ENCODE data around the gene HOOK2. TPM values are rescaled to one million over a fixed set of nuclear protein-coding genes. Genes with fewer than 3 reads are reported as not detected.

The HOOK2 gene
- total RNA-seq, 4 donors from 2014 or later = 13.5 to 24.1 (median 14.6) TPM

DNA sequence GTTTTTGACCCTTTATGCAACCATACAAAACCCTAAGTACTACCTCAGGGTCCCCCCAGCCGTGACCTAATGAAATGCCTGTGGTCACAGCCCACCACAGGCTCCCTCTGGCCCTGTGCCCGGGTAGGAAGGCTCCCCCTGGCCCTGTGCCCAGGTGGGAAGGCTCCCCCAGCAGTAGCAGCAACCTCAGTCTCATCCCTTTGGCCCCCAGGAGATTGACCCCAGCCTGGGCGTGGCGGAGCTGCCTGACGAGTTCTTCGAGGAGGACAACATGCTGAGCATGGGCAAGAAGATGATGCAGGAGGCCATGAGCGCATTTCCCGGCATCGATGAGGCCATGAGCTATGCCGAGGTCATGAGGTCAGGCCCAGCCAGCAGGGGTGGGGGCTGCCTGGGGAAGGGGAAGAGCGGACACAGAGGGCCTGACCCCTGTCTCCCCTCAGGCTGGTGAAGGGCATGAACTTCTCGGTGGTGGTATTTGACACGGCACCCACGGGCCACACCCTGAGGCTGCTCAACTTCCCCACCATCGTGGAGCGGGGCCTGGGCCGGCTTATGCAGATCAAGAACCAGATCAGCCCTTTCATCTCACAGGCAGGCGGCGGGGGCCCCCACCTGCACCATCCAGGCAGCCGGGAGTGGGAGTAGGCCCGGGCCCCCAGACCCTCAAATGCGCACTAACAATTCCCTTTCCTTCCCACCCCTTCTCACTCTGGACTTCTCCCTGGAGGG, 30.0 kb downstream of the HOOK2 start:
- peaks cover 0 to 85% of the 10 kb centered on the region in 2 donors for H3K36me3 ChIP-seq
- WGBS, 2 donors (ENCODE audit: low coverage in 1 of 2) = 69% methylated on average over 2 of the region's 22 CpGs; no CpG with 5 or more reads in 1 of the 2 donors
- ATAC-seq = no peak

DNA sequence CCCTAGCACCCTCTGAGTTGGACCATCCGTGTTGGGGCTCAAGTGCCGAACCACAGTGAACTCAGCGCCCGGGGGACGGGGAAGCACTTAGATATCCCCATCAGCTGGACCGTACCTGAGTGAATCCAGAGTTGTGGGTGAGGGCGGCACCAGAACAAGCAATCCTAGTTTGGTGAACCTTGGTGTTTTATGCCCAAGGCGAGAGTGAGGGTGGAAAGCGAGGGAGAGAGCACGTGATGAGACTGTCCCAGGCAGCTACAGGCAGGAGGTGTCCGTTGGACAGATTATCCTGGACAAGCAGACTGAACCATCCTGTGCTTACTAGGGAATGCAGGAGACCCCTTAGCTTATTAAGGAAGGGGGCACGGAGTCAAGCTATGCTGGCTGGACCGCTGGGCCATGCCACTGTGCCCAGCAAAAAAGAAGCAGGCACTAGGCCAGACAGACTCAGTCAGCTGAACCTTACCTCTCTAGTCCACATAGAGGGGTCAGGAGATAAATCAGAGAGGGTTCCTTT, 37.5 kb downstream of the HOOK2 start:
- H3K27me3 ChIP-seq = no peaks in the 10 kb centered on the region
- no peak for ATAC-seq
- H3K36me3 ChIP-seq = peaks cover 0 to 46% of the 10 kb centered on the region in 2 donors
- H3K9me3 ChIP-seq = no peaks in the 10 kb centered on the region
- H3K4me3 ChIP-seq = peak overlapping the region; percentile 56 to 81
- H3K27ac ChIP-seq = peak overlapping the region; percentile 51 to 90 (median 84)
- peaks cover 4 to 47% (median 20%) of the 10 kb centered on the region in 3 donors for H3K4me1 ChIP-seq
- TF ChIP-seq, protein P1, sequence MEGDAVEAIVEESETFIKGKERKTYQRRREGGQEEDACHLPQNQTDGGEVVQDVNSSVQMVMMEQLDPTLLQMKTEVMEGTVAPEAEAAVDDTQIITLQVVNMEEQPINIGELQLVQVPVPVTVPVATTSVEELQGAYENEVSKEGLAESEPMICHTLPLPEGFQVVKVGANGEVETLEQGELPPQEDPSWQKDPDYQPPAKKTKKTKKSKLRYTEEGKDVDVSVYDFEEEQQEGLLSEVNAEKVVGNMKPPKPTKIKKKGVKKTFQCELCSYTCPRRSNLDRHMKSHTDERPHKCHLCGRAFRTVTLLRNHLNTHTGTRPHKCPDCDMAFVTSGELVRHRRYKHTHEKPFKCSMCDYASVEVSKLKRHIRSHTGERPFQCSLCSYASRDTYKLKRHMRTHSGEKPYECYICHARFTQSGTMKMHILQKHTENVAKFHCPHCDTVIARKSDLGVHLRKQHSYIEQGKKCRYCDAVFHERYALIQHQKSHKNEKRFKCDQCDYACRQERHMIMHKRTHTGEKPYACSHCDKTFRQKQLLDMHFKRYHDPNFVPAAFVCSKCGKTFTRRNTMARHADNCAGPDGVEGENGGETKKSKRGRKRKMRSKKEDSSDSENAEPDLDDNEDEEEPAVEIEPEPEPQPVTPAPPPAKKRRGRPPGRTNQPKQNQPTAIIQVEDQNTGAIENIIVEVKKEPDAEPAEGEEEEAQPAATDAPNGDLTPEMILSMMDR (IDR thresholded peaks at IDR 0.05) = no peak
- TF ChIP-seq POLR2AphosphoS5 (IDR thresholded peaks at IDR 0.05) = no peak
- TF ChIP-seq POLR2A (IDR thresholded peaks at IDR 0.05) = no peak
- TF ChIP-seq EP300 (IDR thresholded peaks at IDR 0.05) = no peak
- WGBS, 2 donors (ENCODE audit: low coverage in 1 of 2) = 0 to 24% methylated on average over 5 to 7 of the region's 13 CpGs

More for the DNA sequence above, 30.0 kb downstream of the HOOK2 start:
- Histone ChIP-seq H3K9me3 (peaks cover 0 to 7% (median 0%) of the 10 kb centered on the region in 3 donors), H3K4me1 (no peaks in the 10 kb centered on the region), H3K27me3 (peaks cover 25% of the 10 kb centered on the region), H3K4me3 (no peak overlapping the region), H3K27ac (no peak overlapping the region)
- no peak for TF ChIP-seq POLR2AphosphoS5 (IDR thresholded peaks at IDR 0.05)
- TF ChIP-seq POLR2A (IDR thresholded peaks at IDR 0.05) = no peak
- no peak for TF ChIP-seq EP300 (IDR thresholded peaks at IDR 0.05)
- TF ChIP-seq, protein P1 (IDR thresholded peaks at IDR 0.05) = no peak

DNA sequence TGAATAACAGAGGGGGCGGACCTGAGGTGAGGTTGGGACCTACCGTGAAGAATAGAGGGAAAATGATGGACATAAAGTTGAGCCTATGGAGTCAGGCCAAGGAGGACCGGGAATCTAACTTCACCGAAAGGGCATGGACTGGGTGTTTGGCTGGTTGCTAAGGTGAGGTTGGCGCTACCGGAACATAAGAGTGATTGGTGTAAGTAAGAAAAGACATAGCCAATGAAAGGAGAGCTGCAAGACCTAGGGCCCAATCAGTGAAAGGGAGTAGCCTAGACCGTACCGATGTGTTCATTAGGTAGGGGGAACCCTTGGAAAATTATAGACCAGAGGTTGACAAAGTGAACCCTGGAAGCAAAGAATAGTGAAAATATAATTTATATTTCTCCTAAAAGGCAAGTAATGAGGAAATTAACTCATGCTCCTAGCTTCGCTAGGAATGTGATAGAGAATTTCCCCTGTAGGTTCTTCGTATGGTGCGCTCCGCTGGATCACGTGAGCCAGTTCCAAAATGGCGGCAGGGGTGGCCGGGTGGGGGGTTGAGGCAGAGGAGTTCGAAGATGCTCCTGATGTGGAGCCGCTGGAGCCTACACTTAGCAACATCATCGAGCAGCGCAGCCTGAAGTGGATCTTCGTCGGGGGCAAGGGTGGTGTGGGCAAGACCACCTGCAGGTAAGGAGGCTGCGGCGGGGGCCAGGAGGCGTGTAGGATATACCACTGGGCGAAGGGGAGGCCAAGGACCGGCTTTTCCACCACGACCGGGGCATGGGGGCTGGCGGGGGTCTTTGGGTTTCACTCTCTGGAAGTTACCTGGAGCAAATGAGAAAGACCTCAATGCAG, 38.1 kb downstream of the HOOK2 start, which contains the start of gene GET3:
GET3 (plus strand) TSS at position 503 of the 840 bp plus-strand sequence; CDS start at position 512, 9 bp downstream.
- H3K9me3 ChIP-seq = no peaks in the 10 kb centered on the region
- 1% methylated on average over 18 to 19 of the region's 29 CpGs for whole genome bisulfite sequencing, 2 donors (ENCODE audit: low coverage in 1 of 2)
- H3K27ac ChIP-seq = peak within 1 kb of the TSS; percentile 58 to 90 (median 84)

DNA sequence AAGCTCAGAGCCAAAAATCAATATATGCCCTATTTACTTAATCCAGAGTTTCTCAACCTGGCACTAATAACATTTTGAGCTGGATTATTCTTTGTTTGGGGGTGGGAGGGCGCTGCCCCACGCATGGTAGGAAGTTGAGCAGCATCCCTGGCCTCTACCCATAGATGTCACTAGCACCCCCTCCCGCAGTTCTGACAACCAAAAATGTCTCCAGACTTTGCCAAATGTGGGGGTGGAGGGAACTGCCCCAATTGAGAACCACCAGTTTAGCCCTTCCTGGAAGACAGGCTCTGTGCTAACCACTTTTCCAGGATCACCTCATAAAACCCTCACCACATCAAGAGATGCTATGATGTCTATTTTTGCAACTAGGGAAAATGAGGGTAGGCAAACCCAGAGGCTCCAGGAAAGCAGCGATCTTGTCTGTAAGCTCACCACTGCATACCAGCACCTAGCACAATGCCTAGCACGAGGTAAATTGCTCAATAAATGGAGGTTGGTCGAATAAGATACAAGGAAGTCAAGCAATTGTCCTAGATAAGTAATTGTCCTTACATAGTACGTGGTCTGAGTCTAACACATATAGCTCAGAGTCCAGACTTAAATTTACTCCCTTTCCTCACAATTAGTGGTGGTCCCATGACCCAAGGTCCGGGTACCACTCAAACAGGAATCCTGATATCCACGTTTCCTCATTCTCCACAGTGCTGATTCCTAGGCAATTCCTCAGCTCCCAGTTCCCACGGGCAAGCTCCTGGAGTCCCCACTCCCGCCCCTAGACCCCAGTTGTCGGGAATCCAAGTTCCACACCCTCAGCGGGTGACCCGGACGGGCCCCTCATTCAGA, 41.8 kb downstream of the HOOK2 start:
- WGBS, 2 donors (ENCODE audit: low coverage in 1 of 2) = 0% methylated on average over 6 to 7 of the region's 15 CpGs
- peak overlapping the region; percentile 94 to 97 (median 96) for H3K27ac ChIP-seq
- TF ChIP-seq POLR2AphosphoS5 (IDR thresholded peaks at IDR 0.05) (peak; percentile 53), POLR2A (IDR thresholded peaks at IDR 0.05) (no peak), EP300 (IDR thresholded peaks at IDR 0.05) (no peak)
- TF ChIP-seq, protein P1 (IDR thresholded peaks at IDR 0.05) = peak in 1 of 4 experiments; percentile 10
- no peak for ATAC-seq
- H3K36me3 ChIP-seq = peaks cover 0 to 36% of the 10 kb centered on the region in 2 donors
- H3K4me1 ChIP-seq = peaks cover 4 to 67% (median 34%) of the 10 kb centered on the region in 3 donors
- H3K9me3 ChIP-seq = no peaks in the 10 kb centered on the region
- no peaks in the 10 kb centered on the region for H3K27me3 ChIP-seq
- H3K4me3 ChIP-seq = peak overlapping the region; percentile 99

More for the DNA sequence above, 38.1 kb downstream of the HOOK2 start, which contains the start of gene GET3:
- Histone ChIP-seq H3K36me3 (peaks cover 0 to 39% of the 10 kb centered on the region in 2 donors), H3K4me1 (peaks cover 4 to 54% (median 26%) of the 10 kb centered on the region in 3 donors), H3K27me3 (no peaks in the 10 kb centered on the region), H3K4me3 (peak within 1 kb of the TSS; percentile 56 to 81)
- peak; percentile 94 for ATAC-seq
- peak; percentile 56 for TF ChIP-seq POLR2AphosphoS5 (IDR thresholded peaks at IDR 0.05)
- TF ChIP-seq, protein P1 (IDR thresholded peaks at IDR 0.05) = peak in 2 of 4 experiments; percentile 63 to 71
- no peak for TF ChIP-seq EP300 (IDR thresholded peaks at IDR 0.05)
- peak; percentile 29 to 47 for TF ChIP-seq POLR2A (IDR thresholded peaks at IDR 0.05)

Measured in gastroesophageal sphincter (tissue), 4 donors.